Keratinocyte (primary cell): Measurements from ENCODE around the gene PDE6A.

ENCODE experiments used
- EZH2 ChIP-seq: IDR thresholded peaks from one replicate; pipeline ENCODE4 v1.6.1; 2012; ENCODE audit warnings: inconsistent platforms, mild to moderate bottlenecking, low read length, moderate library complexity
- TF ChIP-seq, protein P1 (sequence below), 3 experiments: IDR thresholded peaks in 1 of 3; conservative IDR thresholded peaks in 1 of 3; optimal IDR thresholded peaks in 1 of 3; 2 replicates in 2 of 3; 3 replicates in 1 of 3; pipeline versions ENCODE3 to v1.5.1; 2011; ENCODE audit warnings: low read length in 3 of 3, mild to moderate bottlenecking in 3 of 3, moderate library complexity in 2 of 3, control low read depth in 1 of 3, inconsistent platforms in 1 of 3; ENCODE audit not compliant: insufficient read depth in 2 of 3; ENCODE audit errors: extremely low read depth in 1 of 3

DNA sequence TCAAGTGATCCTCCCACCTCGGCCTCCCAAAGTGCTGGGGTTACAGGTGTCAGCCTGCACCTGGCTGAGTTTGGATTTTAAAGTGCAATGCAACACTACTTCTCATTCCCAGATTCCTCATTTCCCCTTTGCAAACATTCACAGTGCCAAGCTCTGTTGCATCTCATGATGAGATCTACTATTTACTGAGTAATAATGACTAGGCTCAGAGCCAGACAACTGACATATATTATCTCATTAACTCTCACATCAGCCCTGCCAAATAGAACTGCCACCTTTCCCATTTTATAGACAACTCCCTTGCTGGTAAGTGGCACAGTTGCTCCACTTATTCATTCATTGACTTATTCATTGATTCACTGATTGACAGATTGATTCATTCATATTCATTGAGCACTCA lies 7.0 kb downstream of the PDE6A start:
- TF ChIP-seq, protein P1, sequence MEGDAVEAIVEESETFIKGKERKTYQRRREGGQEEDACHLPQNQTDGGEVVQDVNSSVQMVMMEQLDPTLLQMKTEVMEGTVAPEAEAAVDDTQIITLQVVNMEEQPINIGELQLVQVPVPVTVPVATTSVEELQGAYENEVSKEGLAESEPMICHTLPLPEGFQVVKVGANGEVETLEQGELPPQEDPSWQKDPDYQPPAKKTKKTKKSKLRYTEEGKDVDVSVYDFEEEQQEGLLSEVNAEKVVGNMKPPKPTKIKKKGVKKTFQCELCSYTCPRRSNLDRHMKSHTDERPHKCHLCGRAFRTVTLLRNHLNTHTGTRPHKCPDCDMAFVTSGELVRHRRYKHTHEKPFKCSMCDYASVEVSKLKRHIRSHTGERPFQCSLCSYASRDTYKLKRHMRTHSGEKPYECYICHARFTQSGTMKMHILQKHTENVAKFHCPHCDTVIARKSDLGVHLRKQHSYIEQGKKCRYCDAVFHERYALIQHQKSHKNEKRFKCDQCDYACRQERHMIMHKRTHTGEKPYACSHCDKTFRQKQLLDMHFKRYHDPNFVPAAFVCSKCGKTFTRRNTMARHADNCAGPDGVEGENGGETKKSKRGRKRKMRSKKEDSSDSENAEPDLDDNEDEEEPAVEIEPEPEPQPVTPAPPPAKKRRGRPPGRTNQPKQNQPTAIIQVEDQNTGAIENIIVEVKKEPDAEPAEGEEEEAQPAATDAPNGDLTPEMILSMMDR (optimal IDR thresholded peaks at IDR 0.05 in 1 of 3, IDR thresholded peaks at IDR 0.05 in 1 of 3, conservative IDR thresholded peaks at IDR 0.05 in 1 of 3; ENCODE audit: extremely low read depth in 1 of 3, insufficient read depth in 2 of 3, low read length in 3 of 3) = no peak
- no peak for TF ChIP-seq EZH2
